Skeletal muscle satellite cell (primary cell): Measurements from ENCODE around the gene PROX2.

Source experiments
- H3K27me3 ChIP-seq: 2 replicates; pipeline ENCODE4 v1.7.0; 2013; ENCODE audit warnings: low read length; ENCODE audit not compliant: control insufficient read depth, insufficient read depth
- H3K36me3 ChIP-seq: 2 replicates; pipeline ENCODE4 v1.7.0; 2013; ENCODE audit warnings: mild to moderate bottlenecking, control low read depth, low read length; ENCODE audit not compliant: insufficient read depth
- H3K4me1 ChIP-seq: 2 replicates; pipeline ENCODE4 v1.7.0; 2013; ENCODE audit warnings: low read length; ENCODE audit not compliant: control insufficient read depth, insufficient read depth
- H3K4me2 ChIP-seq: 2 replicates; pipeline ENCODE4 v1.7.0; 2013; ENCODE audit warnings: mild to moderate bottlenecking, low read length
- H3K4me3 ChIP-seq: 2 replicates; pipeline ENCODE4 v1.7.0; 2013; ENCODE audit warnings: low read length
- H3K9ac ChIP-seq: 2 replicates; pipeline ENCODE4 v1.7.0; 2013; ENCODE audit warnings: mild to moderate bottlenecking, low read depth, low read length, moderate library complexity
- H3K9me3 ChIP-seq: replicated peaks from 2 replicates; pipeline ENCODE4 v1.7.0; 2013; ENCODE audit warnings: mild to moderate bottlenecking, control low read depth, low read length

Gene PROX2

GRCh38 chr14:74907744-74908143, 31.8 kb upstream of the PROX2 start:
- H3K36me3 ChIP-seq = peaks cover 29% of the 10 kb centered on the region
- no peak overlapping the region for H3K4me3 ChIP-seq
- H3K4me2 ChIP-seq = no peak overlapping the region
- no peak overlapping the region for H3K9ac ChIP-seq
- no peaks in the 10 kb centered on the region for H3K9me3 ChIP-seq
- H3K4me1 ChIP-seq = peaks cover 11% of the 10 kb centered on the region
- H3K27me3 ChIP-seq = no peaks in the 10 kb centered on the region

GRCh38 chr14:74906925-74907521, 31.1 kb upstream of the PROX2 start:
- Histone ChIP-seq H3K9ac (no peak overlapping the region), H3K4me1 (peaks cover 11% of the 10 kb centered on the region), H3K27me3 (no peaks in the 10 kb centered on the region), H3K4me3 (no peak overlapping the region), H3K36me3 (peaks cover 37% of the 10 kb centered on the region), H3K9me3 (no peaks in the 10 kb centered on the region), H3K4me2 (no peak overlapping the region)

- H3K4me3 ChIP-seq = no peak overlapping the region
- H3K4me1 ChIP-seq = peaks cover 11% of the 10 kb centered on the region
- no peak overlapping the region for H3K9ac ChIP-seq
Observed at GRCh38 chr14:74905595-74906142, 29.7 kb upstream of the PROX2 start.

GRCh38 chr14:74904635-74905503, 28.9 kb upstream of the PROX2 start:
- Histone ChIP-seq H3K36me3 (peaks cover 57% of the 10 kb centered on the region), H3K9ac (no peak overlapping the region), H3K4me1 (peaks cover 11% of the 10 kb centered on the region), H3K4me3 (no peak overlapping the region), H3K4me2 (no peak overlapping the region), H3K9me3 (no peaks in the 10 kb centered on the region), H3K27me3 (no peaks in the 10 kb centered on the region)

More at GRCh38 chr14:74905595-74906142, 29.7 kb upstream of the PROX2 start:
- Histone ChIP-seq H3K27me3 (no peaks in the 10 kb centered on the region), H3K36me3 (peaks cover 49% of the 10 kb centered on the region), H3K4me2 (no peak overlapping the region), H3K9me3 (no peaks in the 10 kb centered on the region)

- H3K4me2 ChIP-seq = no peak overlapping the region
- no peaks in the 10 kb centered on the region for H3K9me3 ChIP-seq
- no peak overlapping the region for H3K4me3 ChIP-seq
- no peaks in the 10 kb centered on the region for H3K27me3 ChIP-seq
- H3K4me1 ChIP-seq = peaks cover 3% of the 10 kb centered on the region
- H3K9ac ChIP-seq = no peak overlapping the region
- H3K36me3 ChIP-seq = peaks cover 74% of the 10 kb centered on the region
Observed at GRCh38 chr14:74902941-74903705, 27.2 kb upstream of the PROX2 start.

GRCh38 chr14:74898694-74899093, 22.7 kb upstream of the PROX2 start:
- H3K4me3 ChIP-seq = no peak overlapping the region
- no peak overlapping the region for H3K9ac ChIP-seq
- no peaks in the 10 kb centered on the region for H3K27me3 ChIP-seq
- H3K4me2 ChIP-seq = no peak overlapping the region
- peaks cover 91% of the 10 kb centered on the region for H3K36me3 ChIP-seq
- no peaks in the 10 kb centered on the region for H3K4me1 ChIP-seq
- no peaks in the 10 kb centered on the region for H3K9me3 ChIP-seq

GRCh38 chr14:74898083-74898482, 22.1 kb upstream of the PROX2 start:
- Histone ChIP-seq H3K4me3 (no peak overlapping the region), H3K4me2 (no peak overlapping the region), H3K27me3 (no peaks in the 10 kb centered on the region), H3K9ac (no peak overlapping the region), H3K4me1 (no peaks in the 10 kb centered on the region), H3K36me3 (peaks cover 94% of the 10 kb centered on the region), H3K9me3 (no peaks in the 10 kb centered on the region)

- no peaks in the 10 kb centered on the region for H3K9me3 ChIP-seq
- no peak overlapping the region for H3K4me2 ChIP-seq
- no peak overlapping the region for H3K4me3 ChIP-seq
- H3K9ac ChIP-seq = no peak overlapping the region
- H3K4me1 ChIP-seq = no peaks in the 10 kb centered on the region
- peaks cover 94% of the 10 kb centered on the region for H3K36me3 ChIP-seq
- no peaks in the 10 kb centered on the region for H3K27me3 ChIP-seq
Observed at GRCh38 chr14:74897642-74898041, 21.7 kb upstream of the PROX2 start.

GRCh38 chr14:74896400-74896799, 20.5 kb upstream of the PROX2 start:
- Histone ChIP-seq H3K4me3 (no peak overlapping the region), H3K9me3 (no peaks in the 10 kb centered on the region), H3K27me3 (no peaks in the 10 kb centered on the region), H3K4me2 (no peak overlapping the region), H3K9ac (no peak overlapping the region), H3K4me1 (peaks cover 9% of the 10 kb centered on the region), H3K36me3 (peaks cover 93% of the 10 kb centered on the region)

- H3K4me1 ChIP-seq = peaks cover 13% of the 10 kb centered on the region
- H3K9ac ChIP-seq = no peak overlapping the region
- no peak overlapping the region for H3K4me3 ChIP-seq
- H3K4me2 ChIP-seq = no peak overlapping the region
- H3K36me3 ChIP-seq = peaks cover 87% of the 10 kb centered on the region
- H3K27me3 ChIP-seq = no peaks in the 10 kb centered on the region
- no peaks in the 10 kb centered on the region for H3K9me3 ChIP-seq
Observed at GRCh38 chr14:74893614-74894091, 17.7 kb upstream of the PROX2 start.

GRCh38 chr14:74892745-74893144, 16.8 kb upstream of the PROX2 start:
- peaks cover 85% of the 10 kb centered on the region for H3K36me3 ChIP-seq
- no peaks in the 10 kb centered on the region for H3K9me3 ChIP-seq
- no peak overlapping the region for H3K4me3 ChIP-seq
- no peak overlapping the region for H3K9ac ChIP-seq
- no peaks in the 10 kb centered on the region for H3K27me3 ChIP-seq
- H3K4me2 ChIP-seq = no peak overlapping the region
- peaks cover 22% of the 10 kb centered on the region for H3K4me1 ChIP-seq
